ENCODE measurements around the gene PRR23E.

PRR23E gene

DNA sequence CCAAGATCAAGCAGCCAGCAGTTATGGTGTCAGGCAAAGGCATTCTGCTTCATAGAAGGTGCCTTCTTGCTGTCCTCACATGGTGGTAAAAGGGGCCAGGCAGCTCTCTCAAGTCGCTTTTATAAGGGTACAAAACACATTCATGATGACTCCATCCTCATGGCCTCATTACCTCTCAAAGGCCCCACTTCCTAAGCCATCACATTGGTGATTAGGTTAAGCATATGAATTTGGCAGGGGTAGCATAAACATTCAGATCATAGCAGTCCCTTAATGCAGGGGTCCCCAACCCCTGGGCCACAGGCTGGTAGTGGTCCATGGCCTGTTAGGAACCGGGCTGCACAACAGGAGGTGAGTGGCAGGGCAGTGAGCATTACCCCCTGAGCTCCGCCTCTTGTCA is 42.8 kb downstream of the PRR23E start:
- DNase-seq = no peak

DNA sequence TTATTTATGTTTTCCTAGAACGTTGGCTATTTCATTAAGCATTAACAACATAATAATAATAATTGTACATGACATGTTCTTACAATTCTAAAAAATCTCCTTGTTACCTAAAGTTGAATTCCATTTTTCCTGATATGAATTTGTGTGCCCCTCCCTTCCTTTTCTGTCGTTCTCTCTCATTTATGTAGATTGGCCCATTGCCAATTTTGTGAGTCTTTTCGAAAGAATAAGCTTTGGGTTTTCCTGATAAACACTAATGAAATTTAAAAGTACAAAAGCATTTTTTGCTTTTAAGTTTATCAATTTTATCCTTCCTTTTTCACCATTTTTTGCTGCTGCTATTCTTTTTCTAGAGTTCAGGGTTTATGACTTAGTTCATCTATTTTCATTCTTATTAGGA is 44.9 kb downstream of the PRR23E start:
- no peak for DNase-seq

- no peak for DNase-seq
These were observed 45.7 kb downstream of the PRR23E start for GRCh38 chr3:127238602-127239001.

DNA sequence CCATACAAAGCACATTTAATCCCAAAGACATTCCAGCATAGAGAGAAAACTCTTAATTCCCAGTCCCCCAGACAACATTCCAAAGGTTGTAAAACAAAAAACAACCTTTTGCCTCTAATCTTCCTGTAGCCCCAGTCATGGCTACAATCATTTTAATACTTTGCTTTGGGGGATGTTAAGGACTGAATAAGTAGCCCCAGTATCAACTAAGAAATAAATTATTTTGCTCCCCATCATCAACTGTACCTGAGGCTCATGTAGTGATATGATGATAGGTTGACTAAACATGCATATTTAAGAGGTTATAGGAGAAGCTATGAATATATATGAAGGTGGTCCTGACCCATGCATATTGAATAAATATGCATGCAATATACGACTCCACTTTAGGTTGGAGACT is 54.4 kb downstream of the PRR23E start:
- DNase-seq = no peak

Measured in CD4-positive, alpha-beta T cell treated with Interleukin-17A for 4 hours (primary cell).